DMS153 treated with DMSO at 0.1 percent for 48 hours (cell line): ENCODE data around the gene RPL5.

Experiments
- DNase-seq: peaks from one replicate; lab custom pipeline; 2025; ENCODE audit not compliant: unreplicated experiment; lab: John Stamatoyannopoulos, UW

The RPL5 gene

DNA sequence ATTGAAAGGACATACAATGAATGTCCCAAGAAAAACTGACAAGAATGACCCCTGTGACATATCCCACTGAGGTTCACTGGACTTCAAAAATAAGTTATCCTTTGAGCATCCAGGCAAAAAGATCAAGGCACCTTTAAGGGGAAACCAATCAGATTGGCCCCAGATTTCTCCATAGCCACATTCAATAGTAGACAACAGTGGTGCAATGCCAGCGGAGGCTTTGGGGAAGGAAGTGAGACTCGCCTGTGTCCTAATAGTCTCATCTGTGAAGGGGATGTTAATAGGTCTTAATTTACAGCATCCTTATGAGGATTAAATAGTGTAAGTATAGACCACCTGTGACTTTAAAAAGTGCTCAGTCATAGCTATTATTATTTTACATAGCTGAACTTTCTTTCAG, 21.5 kb downstream of the RPL5 start:
- DNase-seq, result no peak

DNA sequence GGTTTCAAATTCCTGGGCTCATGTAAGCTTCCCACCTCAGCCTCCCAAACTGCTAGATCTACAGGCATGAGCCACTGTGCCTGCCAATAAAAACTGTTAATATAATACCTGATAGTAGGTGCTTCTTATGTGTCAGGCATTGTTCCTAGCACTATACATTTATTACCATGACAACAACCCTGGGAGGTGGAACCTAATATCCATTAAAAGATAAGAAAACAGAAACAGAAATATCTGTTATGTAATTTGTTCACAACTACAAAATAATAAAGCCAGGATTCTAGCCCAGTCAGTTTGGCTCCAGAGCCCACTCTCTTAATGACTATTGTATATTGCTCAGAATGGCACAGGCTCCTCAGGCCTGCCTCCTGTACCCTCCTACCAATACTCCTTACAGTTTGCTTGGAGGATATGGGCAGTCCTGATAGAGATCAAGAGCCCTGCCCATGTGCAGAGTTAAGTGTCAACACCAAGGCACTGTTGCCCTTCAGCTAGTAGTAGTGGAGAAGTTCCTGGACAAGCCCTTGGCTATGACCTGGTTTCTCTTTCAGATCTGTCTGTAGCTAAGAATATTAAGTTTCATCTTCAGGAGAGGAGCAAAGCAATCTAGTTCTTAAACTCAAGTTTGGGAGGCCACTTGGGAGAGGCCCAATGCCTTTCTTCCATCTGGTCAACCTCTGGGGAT, 22.4 kb downstream of the RPL5 start:
- DNase-seq, result no peak

DNA sequence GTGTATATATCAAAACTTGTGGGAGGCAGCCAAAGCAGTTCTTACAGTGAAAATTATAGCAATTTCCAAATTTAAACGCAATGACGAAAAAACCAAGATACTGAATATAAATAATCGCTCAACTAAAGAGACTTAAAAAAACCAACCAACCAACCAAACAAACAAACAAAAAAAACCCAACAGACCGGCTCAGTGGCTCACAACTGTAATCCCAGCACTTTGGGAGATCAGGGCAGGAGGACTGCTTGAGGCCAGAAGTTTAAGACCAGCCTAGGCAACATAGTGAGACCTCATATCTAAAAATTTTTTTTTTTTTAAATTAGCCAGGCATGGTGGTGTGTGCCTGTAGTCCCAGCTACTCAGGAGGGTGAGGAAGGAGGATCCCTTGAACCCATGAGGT, 23.4 kb downstream of the RPL5 start:
- no peak for DNase-seq

DNA sequence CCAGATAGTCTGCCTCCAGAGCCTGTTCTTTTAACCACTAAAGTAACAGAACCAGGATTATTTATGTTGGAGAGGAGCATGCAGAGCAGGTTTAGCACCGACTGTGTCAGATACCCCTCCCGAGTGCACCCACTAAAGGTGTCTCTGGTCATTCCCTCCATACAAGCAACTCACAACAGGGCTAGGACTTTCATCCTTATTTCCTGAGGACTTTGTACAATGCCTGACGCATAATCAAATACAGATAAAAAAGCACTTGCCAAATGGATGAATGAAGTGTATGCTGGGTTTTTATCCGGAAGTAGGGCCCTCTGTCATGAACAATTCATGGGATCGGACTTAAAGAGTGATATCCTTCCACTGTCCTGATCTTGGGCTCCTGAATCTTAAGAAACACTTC, 26.0 kb downstream of the RPL5 start:
- DNase-seq, result no peak

DNA sequence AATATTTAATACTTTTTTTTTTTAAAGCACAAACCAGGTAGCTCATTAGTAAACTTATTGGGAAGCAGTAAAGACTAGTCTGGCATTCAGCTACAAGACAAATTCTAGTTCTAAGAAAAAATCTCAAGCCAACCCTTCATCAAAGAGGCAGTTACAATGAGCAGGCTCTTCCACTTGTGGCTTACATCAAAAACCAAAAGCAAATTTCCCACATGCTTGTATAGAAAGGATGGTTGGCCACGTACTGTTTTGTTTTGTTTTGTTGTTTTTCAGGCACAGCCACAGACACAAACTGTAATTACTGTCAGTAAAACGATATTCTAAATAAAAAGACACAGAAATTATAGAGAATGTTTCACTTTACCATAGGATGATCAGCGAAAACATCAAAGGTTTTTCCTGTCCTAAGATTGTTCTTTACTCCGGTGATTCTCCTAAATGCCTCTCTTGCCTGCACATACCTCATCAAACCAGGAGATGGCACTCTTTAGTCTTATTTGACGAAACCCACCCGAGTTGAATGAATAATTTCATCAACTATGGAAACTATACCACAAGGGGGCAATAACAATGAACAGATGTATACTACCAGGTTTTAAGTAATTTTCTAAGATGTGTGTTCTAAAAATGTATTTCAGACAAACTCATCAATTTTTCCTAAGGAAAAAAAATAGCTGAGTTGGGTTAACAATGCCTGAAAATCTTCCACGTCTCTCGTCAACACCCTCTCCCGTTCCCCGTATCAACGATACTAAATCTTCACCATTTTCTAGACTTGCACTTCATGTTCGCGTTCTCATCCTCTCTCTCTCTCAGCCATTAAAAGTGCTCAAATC, 26.9 kb downstream of the RPL5 start:
- DNase-seq, result peak; percentile 73

DNA sequence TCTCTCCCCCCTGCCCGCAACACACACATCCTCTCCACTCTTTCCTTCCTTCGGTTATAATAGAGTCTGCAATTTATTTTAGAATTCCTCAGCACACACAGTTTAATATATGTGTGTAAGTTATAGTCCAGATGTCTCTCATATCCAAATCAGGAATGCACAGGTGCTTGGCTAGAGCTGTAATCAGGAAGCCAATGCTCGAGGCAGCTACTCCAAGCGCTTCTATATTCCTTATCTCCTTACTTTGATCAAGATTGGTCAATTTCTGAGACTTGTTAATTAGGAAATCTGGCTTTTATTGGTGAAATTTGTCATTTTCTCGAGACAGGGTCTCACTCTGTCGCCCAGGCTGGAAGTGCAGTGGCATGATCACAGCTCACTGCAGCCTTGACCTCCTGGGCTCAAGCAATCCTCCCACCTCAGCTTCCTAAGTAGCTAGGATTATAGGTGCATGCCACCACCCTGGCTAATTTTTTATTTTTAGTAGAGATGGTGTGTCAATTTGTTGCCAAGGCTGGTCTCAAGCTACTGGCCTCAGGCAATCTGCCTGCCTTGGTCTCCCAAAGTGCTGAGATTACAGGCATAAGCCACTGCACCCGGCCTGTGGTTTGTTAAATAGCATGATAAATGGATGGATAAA, 27.7 kb downstream of the RPL5 start:
- no peak for DNase-seq

DNA sequence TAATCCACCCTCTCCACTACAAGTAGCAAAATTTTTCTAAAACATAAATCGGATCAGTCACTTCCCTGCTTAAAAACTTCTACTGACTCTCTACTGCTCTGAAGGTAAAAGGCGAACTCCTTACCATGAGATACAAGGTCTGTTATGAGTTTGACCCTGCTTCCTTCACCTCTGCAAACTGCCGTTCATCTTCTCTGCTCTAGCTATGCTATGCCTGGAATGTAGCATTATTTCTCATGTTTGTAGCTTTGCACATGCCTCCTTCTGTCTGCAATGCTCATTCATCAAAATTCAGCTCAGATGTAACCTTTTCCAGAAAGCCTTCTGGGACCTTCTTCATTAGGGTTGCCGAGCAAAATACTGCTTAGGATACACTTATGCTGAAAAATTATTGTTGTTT, 30.8 kb downstream of the RPL5 start:
- DNase-seq, result no peak

DNA sequence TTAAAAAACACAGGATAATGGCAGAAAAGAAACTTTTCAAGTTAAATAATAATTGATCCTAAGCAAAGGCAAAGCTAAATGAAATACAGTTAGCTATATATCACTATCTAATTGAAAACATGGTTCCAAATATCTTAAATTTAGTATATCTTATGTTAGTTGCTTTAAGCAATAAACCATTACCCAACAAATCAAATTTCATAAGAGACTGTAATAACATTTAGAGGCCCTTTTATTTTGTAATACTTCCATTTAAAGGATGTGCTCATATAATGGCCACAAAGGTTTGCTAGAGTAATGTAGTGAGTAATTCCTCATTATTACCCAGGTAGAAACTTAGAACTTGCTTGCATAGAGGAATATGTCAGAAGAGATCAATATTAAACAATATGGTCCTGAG, 32.3 kb downstream of the RPL5 start:
- no peak for DNase-seq

DNA sequence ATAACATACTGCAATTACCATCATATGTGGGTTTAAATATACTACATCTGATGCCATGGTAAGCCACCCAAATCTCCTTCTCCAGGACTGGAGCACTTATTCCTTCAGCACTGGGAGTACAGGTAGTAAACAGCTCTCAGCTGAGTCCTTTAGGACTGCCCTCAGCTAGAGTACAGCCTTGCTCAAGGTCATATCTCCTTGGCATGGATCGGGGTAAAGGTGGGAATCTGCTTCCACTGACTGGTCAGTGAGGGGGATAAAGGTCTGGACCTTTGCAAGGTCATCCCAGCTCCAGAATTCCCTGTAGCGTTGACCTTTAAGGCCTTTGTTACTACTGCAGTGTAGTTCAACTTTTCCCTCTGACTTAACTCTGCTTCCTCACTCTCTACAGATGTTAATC, 38.8 kb downstream of the RPL5 start:
- no peak for DNase-seq

DNA sequence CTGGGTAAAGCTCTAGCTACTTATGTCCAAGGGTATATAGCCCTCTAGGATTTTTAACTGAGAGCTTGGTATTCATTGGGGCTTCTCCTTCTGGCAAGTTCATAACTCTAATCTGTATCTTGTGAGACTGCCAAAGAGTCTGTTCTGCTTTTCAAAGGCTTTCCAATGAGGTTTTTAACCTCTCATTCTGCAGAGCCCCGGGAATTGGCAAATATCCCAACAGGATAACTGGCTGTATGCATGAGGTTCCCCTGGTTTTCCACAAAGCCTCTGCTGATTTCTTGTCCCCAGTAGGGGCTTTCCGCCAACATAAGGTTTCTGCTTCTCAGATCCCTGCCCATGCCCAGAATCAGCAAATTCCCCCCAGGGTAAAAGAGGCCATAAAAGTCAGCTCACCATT, 40.9 kb downstream of the RPL5 start:
- no peak for DNase-seq

DNA sequence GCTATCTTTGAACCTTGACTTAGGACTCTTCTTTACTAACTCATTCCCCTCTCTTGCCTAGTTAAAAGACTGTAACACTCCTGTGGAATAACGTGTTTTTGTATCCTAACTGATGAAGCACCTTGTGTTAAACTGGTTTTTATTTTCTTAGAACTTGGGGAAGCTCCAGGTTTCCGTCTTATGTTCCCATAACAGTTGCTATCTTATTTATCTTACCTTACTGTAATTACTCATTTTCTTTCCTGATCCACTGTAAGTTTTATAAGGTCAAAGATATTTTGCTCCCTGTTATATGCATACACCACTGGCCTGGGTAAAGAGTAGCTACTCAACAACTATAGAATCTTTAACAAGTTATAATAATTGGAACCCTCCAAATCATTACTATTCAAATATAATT, 43.1 kb downstream of the RPL5 start:
- no peak for DNase-seq

DNA sequence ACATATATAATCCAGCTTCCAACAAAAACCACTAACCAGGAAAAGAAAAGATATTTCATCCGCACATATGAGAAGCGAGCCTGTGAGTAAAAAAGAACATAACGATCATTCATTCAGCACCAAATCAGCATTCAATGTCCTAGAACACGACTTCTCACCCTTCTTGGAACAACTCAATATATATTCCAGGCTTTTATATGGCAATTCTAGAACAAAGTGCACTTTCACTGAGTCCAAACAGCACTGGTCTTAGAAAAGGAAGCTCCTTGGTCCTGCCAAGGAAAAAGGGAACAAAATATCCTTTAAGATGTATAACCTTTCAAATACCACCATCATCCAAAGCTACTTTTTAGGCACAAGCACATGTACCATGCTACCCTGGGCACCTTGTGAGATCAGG, 44.5 kb downstream of the RPL5 start:
- no peak for DNase-seq

DNA sequence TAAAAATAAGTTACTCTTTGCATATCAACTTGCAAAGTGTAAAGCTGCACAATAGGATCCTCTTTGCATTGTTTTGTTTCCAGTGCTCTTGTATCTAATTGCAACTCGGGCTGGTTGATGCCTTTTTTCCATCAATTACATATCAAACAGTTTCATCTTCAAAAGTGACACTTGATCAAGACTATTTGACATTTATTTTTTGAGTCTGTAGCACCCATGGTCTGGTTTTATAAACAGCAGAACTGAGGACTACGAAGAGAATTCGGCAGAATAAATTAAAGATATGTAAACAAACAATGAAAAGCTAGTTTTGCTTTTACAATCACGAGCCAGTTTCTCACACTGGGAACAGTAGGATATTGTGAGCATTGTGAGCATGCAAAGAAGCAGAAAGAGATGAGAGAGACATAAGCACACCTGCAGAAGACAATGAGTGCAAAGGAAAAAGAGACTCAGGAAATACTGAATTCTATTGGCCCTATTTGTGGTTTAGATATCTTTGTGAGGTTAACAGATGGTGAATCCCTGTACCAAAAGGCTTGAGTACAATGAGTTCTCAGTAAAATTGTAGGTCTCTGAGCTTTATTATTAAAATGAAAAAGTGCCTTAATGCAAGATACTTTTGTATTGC, 45.4 kb downstream of the RPL5 start:
- no peak for DNase-seq

DNA sequence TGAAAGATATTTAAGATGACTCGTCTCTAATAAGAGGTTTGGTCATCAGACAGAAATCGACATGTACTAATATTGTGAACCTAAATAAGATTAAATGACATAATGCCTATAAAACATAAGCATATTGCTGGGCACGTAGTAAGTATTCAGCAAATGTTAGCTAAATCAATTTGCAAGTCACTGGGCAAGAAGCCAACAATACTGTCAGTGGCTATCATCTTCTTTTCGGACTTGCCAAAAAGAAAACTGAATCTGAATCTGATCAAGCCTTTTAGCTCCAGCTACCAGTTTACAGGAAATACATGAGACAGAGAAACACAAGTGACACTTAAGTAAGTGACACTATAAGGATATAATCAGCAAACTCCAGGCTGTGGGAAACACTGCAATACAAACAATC, 46.0 kb downstream of the RPL5 start:
- peak; percentile 32 for DNase-seq

DNA sequence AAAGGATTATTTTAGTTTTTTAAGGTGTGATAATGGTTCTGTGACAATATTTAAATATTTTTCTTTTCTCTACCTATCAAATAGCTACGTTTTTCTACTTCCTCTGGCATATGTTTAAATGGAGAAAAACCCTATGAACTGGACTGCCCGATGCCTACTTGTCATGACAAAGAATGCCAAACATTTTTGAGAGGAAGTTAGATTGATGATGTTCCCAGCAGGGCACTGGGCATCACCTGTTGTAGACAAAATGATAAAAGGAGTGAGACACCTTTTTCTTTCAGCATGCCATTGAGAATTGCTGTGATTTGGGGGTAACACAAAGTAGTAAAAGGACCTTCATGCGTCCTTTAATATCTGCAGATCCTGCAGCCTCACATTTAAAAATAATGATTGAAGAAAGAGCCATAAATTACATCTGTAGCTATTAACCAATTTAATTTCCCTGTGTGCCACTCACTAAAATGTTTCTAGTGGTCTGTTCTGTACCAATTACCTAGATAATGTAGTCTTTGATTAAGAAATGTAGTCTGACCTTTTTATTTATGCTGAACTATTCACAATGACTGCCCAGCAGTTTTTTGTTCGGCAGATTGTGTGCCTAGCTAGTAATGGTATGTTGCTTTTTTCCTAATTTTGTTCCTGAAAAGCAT, 47.6 kb downstream of the RPL5 start:
- DNase-seq, result no peak

DNA sequence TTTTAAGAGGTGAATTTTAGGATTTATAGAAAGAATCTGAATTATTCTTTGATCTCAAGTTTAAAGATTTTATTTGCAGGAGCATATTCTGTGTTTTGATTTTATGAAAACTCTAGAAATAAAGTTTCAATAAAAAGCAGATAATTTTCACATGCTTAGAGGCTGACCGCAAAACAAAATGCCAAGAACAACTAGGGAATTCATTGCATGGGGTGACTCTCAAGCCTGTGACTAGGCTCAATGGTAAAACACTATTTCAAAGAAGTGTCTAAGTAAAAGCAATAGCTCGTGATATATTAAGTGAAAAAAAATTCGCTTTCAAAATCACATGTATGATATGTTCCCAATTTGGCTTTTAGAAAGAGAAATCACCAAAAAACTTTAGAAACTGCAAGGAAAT, 49.6 kb downstream of the RPL5 start:
- DNase-seq, result no peak

DNA sequence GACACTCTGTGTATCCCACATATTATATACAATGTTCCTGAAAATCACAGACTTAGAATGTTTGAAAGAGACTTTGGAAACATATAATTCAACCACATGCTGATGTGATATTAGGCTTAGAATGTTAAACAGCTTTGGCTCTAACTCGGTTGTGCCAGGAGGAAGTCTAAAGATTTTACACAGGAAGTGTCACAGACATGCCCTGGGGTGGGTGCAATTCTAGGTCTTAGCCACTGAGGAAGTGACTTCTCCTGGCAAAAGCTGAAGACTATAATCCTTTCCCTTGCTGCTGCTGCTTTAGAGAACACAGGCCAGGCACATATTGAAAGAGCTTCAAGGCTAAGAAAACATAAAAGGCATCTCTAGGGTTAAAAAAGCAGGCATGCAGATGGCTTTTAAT, 51.0 kb downstream of the RPL5 start:
- DNase-seq, result no peak

DNA sequence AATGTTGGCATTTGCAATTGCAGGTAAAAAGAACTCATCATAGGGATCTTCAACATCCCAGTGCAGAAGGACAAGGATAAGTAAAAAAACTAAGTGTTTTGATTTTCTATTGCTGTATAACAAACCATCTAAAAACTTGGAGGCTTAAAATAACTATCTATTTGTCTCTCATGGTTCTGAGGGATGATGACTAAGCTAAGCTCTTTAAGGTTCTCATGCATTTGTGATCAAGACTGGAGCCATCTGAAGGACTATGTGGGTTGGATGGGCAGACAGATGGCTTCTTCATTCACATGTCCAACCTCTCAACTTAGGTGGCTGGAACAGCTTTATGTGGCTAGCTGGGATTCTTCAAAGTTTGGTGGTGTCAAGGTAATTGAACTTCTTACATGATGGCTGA, 51.5 kb downstream of the RPL5 start:
- no peak for DNase-seq

DNA sequence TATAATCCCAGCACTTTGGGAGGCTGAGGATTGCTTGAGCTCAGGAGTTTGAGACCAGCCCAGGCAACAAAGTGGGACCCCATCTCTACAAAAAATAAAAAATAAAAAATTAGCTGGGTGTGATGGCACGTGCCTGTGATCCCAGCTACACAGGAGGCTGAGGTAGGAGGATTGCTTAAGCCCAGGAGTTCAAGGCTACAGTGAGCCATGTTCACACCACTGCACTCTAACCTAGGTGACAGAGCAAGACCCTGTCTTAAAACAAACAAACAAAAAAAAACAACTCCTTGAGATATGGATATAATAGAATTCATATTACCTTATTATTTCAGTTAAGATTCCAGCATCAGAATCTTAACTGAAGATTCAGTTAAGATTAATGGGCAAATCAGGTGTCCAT, 52.4 kb downstream of the RPL5 start:
- no peak for DNase-seq

DNA sequence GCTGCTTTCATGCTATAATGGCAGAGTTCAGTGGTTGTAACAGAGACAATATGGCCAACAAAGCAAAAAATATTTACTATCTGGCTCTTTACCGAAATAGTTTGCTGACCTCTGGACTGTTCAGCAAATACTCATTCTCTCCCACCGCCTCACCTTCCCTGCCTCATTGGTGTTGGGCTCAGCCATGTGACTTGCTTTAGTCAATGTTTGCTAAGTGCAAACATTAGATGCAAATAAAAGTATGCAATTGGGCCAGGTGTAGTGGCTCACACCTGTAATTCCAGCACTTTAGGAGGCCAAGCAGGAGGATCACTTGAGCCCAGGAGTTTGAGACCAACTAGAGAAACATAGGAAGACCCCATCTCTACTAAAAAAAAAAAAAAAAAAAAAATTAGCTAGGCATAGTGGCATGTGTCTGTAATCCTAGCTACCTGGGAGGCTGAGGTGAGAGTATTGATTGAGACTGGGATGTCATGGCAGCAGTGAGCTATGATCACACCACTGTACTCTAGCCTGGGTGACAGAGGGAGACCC, 55.1 kb downstream of the RPL5 start:
- peak; percentile 23 for DNase-seq

DNA sequence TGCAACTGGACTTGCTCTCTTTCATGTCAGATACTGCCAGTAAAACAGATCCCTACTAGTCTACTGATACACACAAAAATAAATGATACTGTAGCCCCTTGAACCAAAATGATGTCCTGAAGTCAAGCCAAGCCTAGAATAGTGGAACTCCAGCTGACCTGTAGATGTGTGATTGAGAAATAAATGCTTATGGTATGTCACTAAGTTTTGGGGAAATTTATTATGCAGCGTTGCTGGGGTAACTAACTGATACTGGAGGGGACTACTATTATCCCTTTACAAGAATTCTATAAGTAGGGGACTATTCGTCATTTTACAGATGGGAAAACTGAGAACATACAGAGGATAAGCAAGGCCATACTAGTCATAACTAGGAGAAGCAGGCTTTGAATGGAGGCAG, 55.6 kb downstream of the RPL5 start:
- no peak for DNase-seq
